ENCODE measurements around the gene BOK.
A peak's percentile ranks its signal among the peaks of the same experiment; 100 is the strongest.

BOK gene

DNA sequence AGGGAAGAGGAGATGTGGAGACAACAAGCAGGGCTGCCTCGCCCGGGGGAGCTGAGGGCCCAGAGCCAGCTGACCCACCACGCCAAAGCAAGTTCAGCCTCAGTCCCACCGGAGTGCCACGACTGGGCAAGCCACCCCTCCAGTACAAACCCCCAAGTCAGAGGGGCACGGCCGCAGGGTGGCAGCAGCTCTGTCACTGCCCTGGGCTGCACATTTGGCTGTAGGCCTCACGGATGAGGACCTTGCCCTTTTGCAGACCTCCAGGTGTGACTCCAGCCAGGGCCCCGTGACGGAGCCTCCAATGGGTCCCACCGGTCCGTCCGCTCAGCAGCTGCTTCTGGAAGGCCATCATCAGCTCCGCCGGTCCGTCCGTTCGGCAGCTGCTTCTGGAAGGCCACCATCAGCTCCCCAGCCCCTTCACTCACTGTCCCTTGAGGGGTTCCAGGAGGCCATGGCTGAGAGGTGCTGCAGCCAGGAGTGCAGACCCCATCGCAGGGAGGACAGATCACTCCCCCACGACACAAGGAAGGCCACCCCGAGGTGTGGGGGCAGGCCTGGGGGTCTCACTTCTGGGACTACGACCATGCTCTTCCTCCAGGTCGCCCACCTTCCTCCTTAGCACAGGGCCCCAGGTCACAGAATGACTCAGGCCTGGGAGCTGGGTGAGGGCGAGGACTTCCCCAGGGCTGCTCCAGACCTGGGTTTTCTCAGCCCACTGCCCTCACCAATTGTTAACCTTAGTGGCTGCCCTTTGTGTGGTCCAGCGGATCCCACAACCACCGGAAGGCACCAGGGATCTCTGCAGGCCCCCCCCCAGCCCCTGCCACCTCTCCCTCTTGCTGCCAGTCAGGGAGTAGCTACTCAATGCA lies 25.6 kb upstream of the BOK start:
- H3K36me3 Mint-ChIP-seq: no peaks in the 10 kb centered on the region
- peak; percentile 56 for ATAC-seq
- H3K27ac Mint-ChIP-seq: no peak overlapping the region
- peaks cover 25% of the 10 kb centered on the region for H3K27me3 Mint-ChIP-seq
- H3K9me3 Mint-ChIP-seq: no peaks in the 10 kb centered on the region
- no peaks in the 10 kb centered on the region for H3K4me1 Mint-ChIP-seq
- H3K4me3 Mint-ChIP-seq: no peak overlapping the region

GRCh38 chr2:241534293-241534692 lies 24.3 kb upstream of the BOK start:
- no peak overlapping the region for H3K4me3 Mint-ChIP-seq
- no peak overlapping the region for H3K27ac Mint-ChIP-seq
- H3K36me3 Mint-ChIP-seq: no peaks in the 10 kb centered on the region
- no peak for ATAC-seq
- peaks cover 37% of the 10 kb centered on the region for H3K27me3 Mint-ChIP-seq
- no peaks in the 10 kb centered on the region for H3K9me3 Mint-ChIP-seq
- H3K4me1 Mint-ChIP-seq: no peaks in the 10 kb centered on the region

GRCh38 chr2:241534701-241535375 lies 23.7 kb upstream of the BOK start:
- H3K27ac Mint-ChIP-seq: no peak overlapping the region
- peaks cover 38% of the 10 kb centered on the region for H3K27me3 Mint-ChIP-seq

GRCh38 chr2:241535871-241536655 lies 22.5 kb upstream of the BOK start:
- Mint-ChIP-seq H3K27me3 (peaks cover 49% of the 10 kb centered on the region), H3K27ac (no peak overlapping the region), H3K4me3 (no peak overlapping the region), H3K4me1 (peaks cover 8% of the 10 kb centered on the region), H3K9me3 (no peaks in the 10 kb centered on the region), H3K36me3 (no peaks in the 10 kb centered on the region)
- no peak for ATAC-seq

More at GRCh38 chr2:241534701-241535375, 23.7 kb upstream of the BOK start:
- H3K4me1 Mint-ChIP-seq: no peaks in the 10 kb centered on the region
- no peaks in the 10 kb centered on the region for H3K9me3 Mint-ChIP-seq
- no peak for ATAC-seq
- H3K36me3 Mint-ChIP-seq: no peaks in the 10 kb centered on the region
- no peak overlapping the region for H3K4me3 Mint-ChIP-seq

DNA sequence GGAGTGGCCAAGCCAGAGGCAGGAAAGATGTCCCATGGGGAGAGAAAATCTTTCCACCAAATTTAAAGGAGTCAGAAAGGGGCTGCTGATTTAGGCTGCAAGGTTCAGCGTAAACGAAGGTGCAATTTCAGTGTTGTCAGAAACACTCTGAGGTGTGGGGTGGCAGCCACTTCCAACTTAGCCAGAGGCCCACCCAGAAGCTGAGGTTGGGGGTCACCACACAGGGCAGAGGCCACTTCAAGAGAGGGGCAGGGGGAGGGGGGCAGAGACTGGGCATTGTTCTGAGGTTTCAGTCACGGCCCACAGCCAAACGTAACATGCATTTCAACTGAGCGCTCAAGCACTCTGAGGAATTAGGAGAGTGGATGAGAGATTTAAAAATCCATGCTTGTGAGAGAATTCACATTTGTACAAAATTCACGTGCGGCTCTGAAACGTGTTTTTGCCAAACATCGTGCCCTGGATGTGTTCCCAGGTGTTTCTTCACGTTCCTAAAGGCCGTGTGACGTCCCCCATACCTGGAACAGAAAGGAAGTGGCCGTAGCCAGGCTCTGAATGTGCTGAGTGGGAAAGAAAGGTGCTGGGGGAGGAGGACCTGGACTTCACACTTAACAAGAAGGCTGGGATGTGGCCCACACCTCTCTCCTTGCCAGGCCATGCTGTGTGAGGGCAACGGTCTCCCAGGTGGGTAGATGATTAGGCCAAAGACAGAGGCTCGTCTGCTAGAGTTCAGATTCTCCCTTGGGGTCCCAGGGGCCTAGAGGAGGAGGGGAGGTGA lies 19.5 kb upstream of the BOK start:
- no peak for ATAC-seq
- Mint-ChIP-seq H3K27me3 (peaks cover 46% of the 10 kb centered on the region), H3K4me1 (peaks cover 8% of the 10 kb centered on the region), H3K4me3 (no peak overlapping the region), H3K9me3 (no peaks in the 10 kb centered on the region), H3K27ac (no peak overlapping the region), H3K36me3 (no peaks in the 10 kb centered on the region)

DNA sequence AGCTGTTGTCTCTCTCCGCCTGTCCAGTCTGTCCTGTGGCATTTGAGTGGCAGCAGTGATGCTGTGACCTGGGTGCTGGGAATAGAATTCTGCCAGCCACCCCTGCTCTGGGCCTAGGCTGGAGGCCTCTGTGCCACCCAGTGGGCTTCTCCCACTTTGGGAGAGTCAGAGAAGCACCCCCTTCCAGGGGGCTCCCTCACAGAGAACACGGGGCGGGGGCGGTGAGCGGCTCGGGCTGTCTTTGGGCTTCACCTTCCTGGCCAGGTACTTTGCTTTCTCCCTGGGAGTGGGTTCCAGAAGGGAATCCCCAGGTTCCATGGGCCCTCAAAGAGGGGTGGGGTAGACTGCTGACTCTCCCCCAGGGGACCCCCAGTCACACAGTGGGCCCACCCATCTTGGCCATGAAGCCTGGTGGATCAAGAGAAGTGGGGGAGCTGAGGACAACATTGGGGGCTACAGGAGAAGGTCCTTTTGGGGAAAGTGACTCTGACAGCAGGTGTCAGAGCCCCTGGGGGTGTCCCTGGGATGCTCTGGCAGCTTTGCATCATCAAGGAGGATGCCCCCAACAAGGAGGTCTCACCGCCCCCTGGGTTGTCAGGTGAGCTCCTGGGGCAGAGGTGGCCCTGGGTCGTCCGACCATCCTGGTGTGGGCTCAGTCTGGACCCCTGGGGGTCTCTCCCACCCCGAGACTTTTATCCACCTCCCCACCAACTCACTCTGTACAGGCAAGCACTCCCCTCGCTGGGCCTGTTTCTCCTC lies 18.8 kb upstream of the BOK start:
- H3K9me3 Mint-ChIP-seq: no peaks in the 10 kb centered on the region
- H3K4me3 Mint-ChIP-seq: no peak overlapping the region
- no peaks in the 10 kb centered on the region for H3K36me3 Mint-ChIP-seq
- peaks cover 8% of the 10 kb centered on the region for H3K4me1 Mint-ChIP-seq
- ATAC-seq: no peak
- no peak overlapping the region for H3K27ac Mint-ChIP-seq
- H3K27me3 Mint-ChIP-seq: peaks cover 38% of the 10 kb centered on the region

- Mint-ChIP-seq H3K9me3 (no peaks in the 10 kb centered on the region), H3K27me3 (peaks cover 32% of the 10 kb centered on the region), H3K27ac (no peak overlapping the region), H3K4me3 (peak overlapping the region; percentile 70), H3K36me3 (no peaks in the 10 kb centered on the region), H3K4me1 (peaks cover 8% of the 10 kb centered on the region)
- no peak for ATAC-seq
These were observed 18.2 kb upstream of the BOK start for GRCh38 chr2:241540401-241540770.

GRCh38 chr2:241540771-241541561 lies 17.6 kb upstream of the BOK start:
- H3K27ac Mint-ChIP-seq: no peak overlapping the region
- peaks cover 32% of the 10 kb centered on the region for H3K27me3 Mint-ChIP-seq
- peak; percentile 72 for ATAC-seq
- no peaks in the 10 kb centered on the region for H3K9me3 Mint-ChIP-seq
- peak overlapping the region; percentile 70 for H3K4me3 Mint-ChIP-seq
- H3K36me3 Mint-ChIP-seq: no peaks in the 10 kb centered on the region
- peaks cover 8% of the 10 kb centered on the region for H3K4me1 Mint-ChIP-seq

- Mint-ChIP-seq H3K4me3 (no peak overlapping the region), H3K4me1 (peaks cover 8% of the 10 kb centered on the region), H3K27ac (no peak overlapping the region), H3K27me3 (peaks cover 32% of the 10 kb centered on the region), H3K9me3 (no peaks in the 10 kb centered on the region), H3K36me3 (no peaks in the 10 kb centered on the region)
- no peak for ATAC-seq
These were observed 16.8 kb upstream of the BOK start for GRCh38 chr2:241541564-241542277.

GRCh38 chr2:241542278-241542605 lies 16.3 kb upstream of the BOK start:
- Mint-ChIP-seq H3K27me3 (peaks cover 32% of the 10 kb centered on the region), H3K4me1 (peaks cover 8% of the 10 kb centered on the region), H3K36me3 (no peaks in the 10 kb centered on the region), H3K27ac (no peak overlapping the region), H3K9me3 (no peaks in the 10 kb centered on the region), H3K4me3 (no peak overlapping the region)
- no peak for ATAC-seq

DNA sequence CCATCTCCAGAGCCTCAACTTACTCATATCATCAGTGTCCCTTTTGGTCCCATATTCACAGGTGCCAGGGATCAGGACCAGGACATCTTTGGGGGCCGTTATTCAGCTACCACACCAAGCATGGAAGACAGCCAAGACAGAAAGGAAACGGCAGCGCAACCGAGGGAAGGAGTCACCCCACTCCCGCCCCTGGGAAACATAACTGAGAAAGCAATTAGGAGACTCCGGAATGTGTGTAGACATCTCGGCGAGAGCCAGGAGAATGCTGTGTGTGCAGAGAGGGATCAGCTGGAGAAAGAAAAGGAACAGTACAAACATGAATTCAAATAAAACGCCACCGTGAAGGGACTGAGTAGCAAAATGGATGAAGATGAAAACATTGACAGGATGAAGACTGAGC lies 13.4 kb upstream of the BOK start:
- ATAC-seq: no peak
- Mint-ChIP-seq H3K36me3 (no peaks in the 10 kb centered on the region), H3K27me3 (peaks cover 17% of the 10 kb centered on the region), H3K9me3 (no peaks in the 10 kb centered on the region), H3K4me1 (peaks cover 8% of the 10 kb centered on the region), H3K4me3 (no peak overlapping the region), H3K27ac (no peak overlapping the region)

DNA sequence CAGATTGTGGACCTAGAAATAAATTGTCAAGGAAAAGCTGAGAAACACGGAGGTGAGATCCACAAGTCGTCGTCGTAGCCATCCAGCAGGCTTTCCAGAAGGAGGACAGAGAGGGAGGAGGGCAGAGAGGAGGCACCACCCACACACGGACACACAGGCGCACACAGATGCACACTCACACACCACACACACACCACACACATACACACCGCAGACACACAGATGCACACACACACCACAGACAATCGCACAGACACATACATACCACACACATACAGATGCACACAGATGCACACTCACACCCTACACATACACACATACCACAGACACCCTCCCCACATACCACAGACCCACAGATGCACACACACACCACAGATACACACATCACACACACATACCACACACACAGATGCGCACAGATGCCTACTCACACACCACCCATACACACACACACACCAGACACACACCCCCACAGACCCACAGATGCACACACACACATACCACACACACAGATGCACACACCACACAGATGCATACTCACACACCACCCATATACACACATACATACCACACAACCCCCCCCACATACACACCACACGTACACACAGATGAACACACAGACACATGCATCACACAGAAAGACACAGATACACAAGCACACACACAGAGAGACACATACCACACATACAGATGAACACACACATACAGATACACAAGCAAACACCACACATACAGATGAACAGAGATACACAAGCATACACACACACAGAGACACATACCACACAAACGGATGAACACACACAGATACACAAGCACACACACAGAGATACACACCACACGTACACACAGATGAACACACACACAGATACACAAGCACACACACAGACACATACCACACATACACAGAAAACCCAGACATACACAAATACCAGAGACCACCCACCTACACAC lies 12.7 kb upstream of the BOK start:
- no peak overlapping the region for H3K4me3 Mint-ChIP-seq
- peaks cover 10% of the 10 kb centered on the region for H3K27me3 Mint-ChIP-seq
- no peaks in the 10 kb centered on the region for H3K36me3 Mint-ChIP-seq
- H3K4me1 Mint-ChIP-seq: peaks cover 1% of the 10 kb centered on the region
- H3K9me3 Mint-ChIP-seq: no peaks in the 10 kb centered on the region
- no peak for ATAC-seq
- no peak overlapping the region for H3K27ac Mint-ChIP-seq

Data from stimulated activated memory B cell treated with anti-CD40 and anti-IgM and Interleukin-4, amounts not matched to agents 10 μg/mL and 1 μg/mL and 100 μg/mL, for 72 hours (primary cell).